HG03025 (cell line): ENCODE measurements around the gene ACIN1.

Experiments
- ATAC-seq: cut with Tn5 transposase; IDR thresholded peaks from one replicate; pipeline ENCODE4 v1.9.1; 2021; ENCODE audit warnings: mild to moderate bottlenecking, moderate library complexity; ENCODE audit not compliant: unreplicated experiment, low FRiP score

ACIN1 gene

DNA sequence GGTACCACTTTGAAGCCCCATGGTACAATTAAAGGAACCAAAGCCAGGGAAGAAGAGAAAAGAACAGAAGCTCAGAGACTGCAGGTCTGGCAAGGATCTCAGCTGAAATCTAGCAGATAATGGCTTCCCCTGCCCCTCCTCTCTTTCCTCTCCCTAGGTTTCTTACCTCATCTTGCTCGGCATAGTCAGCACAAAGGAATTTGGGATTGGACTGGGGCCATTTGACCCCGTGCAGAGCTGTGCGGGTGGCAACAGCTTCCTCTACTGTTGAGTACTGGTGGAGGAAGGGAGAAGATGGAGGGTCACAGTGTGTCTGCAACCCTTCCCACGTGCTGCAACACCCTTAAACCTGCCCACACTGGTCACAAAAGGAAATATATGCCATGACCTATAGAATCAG is 32.9 kb downstream of the ACIN1 start:
- no peak for ATAC-seq

DNA sequence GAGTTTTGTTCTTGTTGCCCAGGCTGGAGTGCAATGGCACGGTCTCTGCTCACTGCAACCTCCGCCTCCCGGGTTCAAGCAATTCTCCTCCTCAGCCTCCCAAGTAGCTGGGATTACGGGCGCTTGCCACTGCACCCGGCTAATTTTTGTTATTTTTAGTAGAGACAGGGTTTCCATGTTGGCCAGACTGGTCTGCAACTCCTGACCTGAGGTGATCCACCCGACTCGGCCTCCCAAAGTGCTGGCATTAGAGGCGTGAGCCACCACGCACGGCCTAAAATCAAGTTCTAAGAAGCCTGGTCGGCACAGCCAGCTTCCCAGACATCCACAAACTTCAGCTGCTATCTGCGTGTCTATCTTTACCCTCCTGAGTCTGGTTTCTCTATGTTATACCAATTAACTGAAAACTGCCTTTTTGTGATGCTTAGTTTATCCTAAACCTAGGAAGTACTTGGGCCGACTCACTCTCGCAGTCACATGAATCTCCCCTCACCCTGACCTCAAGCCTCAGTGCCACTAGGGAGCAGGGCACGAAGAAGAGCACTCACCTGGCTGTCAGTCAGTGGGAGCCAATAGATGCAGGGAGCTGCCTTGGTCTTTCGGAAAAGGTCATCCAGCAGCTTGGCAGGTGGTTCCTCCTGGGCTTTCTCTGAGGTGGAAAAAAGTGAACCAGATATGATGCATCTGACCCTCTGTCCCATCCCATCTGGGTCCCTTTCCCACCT is 34.2 kb downstream of the ACIN1 start:
- ATAC-seq: no peak

DNA sequence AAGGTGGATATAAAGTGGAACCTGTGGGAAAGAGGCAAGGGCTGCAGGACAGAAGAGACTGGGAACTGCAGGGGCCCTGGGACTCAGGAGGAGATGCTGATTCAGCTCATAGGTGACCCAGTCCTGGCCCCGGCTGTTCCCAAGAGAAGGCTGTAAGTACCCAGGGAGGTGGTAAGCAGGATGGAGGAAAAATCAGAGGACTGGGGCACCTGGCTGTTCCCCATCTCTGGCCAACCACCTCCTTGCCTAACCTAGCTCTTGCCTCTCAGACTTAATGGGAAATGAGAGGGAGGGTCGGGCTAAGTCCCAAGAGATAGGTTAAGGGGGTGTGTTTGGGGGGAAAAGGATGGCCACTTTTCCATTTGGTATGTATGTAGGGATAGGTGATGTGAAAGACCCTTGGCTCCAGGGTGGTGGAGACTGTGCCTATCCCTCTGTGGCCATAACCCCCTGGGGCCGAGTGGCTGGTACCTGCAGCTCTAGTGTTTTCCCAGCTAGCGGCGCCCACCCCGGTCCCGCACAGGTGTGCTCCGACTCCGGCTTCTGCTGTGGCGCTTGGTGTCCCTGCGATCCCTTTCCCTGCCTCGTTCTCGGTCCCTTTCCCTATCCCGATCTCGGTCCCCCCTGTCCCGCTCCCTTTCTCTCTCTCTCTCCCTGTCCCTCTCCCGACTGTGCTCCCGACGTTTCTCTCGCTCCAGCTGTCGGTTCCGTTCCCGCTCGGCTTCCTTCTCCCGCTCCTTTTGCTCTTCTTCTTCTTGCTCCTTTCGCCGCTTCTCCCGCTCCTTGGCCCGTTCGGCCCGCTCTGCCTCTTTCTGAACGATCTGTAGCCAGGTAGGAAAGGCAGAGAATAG is 36.1 kb downstream of the ACIN1 start:
- no peak for ATAC-seq

DNA sequence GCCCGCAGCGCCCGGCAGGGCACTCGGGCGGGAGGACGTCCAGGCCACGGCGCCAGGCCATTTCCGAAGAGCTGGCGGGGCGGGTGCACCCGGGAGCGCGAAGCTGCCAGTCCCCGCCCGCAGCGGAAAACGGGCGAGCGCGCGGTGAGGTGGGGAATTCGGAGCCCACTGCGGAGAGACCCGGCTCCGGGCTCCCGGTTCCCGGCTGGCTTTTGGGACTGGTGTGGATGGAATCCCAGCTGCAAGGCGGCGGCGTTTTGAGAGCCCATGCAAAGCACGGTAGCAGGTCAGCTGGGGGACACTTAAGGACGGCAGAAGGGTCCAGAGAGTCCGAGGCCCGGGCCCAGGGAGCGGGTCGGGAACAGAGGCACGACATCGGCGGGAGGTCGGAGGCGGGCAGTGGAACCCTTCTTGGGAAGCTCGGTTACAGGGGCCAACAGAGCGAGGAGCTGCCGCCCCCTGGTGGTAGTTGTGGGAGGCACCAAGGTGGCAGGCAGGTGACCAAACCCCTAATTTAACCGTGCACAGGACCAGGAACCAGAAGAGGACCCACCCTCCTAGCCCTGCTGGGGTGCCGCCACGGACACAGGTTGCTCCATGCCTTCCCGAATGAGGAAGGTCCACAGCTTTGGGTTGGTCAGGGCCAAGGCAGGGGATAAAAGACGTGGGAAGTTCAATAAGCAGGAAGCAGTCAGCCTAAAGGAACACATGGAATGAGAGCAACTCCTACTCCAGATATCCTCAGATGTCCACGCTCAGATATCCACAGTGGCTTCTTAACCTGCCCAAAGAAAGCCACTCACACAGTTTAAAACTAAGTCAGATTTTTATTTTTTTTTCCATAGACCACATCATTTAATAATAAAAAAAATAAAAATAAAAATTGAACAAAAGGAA is 36.9 kb downstream of the ACIN1 start:
- peak; percentile 60 for ATAC-seq

DNA sequence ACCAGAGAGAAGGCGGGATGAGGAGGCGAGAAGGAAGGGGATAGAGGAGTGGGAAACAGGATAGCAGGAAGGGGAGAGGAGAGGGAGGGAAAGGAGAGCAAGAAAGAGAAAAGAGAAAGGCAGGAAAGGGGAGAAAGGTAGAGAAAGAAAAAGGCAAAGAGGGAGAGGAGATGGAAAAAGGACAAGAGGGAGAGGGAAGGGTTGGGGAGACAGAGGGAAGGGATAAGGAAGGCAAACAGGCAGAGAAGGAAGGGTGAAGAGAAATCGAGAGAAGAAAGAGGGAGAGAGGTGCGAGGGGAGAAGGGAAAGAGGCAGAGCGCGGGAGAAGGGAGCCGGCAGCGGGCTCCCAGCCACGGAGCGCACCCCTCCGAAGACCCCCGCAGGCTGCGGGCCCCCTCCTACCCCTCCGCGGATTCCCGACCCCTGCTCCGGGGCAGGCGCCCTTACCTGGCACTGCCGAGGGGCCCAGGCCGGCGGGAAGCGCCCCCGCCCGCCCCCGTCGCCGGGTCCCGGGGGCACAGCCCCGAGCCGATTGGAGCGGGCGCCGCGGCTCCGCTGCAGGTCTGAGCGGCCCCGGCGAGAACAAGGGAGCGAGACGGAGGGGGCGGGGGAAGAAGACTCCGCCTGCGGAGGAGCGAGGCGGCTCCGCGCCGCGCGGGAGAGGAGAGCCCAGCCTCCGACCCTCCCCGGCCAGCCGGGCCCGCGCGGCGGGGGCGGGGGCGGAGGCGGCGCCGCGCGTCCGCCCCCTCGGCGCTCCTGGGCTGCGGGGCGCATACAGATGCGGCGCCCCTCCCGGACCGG is 37.8 kb downstream of the ACIN1 start, which contains the start of gene CDH24:
CDH24 (minus strand) TSS at position 565 of the 801 bp plus-strand sequence. CDS start 1,787 bp downstream, outside the sequence.
- no peak for ATAC-seq

DNA sequence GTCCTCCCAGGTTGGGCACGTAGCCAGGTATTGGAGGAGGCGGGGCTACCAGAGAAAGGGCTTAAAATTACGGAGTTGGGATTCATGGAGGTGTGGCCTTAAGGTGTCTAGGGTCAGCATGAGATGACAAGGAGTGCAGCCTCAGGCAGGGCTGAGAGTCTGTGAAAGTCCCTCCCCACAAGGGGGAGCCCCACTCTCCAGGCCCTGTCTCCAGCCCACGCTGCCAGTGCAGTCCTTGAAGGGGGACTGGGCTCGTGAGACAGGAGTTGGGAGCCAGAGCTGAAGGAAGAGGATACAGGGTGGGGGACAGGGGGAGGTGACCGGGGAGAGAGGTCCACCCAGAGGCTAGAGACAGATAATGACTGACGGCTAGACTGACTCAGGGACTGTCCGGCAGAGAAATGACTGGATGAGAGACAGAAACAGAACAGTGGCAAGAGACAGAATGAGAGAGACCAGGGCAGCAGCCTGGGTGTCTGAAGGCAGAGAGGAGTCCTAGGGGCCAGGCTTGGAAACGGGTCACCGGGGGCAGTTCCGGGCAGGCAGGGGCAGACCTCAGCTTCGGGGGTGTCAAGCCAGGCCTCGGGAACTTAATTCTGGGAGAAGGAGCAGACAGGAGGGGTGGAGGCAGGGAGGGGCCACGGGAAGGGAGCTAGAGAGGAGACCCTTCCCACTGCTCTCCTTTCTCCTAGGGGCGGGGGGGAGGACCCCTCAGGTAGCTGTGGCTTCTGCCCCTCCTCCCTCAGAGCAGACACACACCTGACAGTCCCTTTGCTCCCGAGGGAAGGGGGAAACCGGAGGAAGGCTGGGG is 38.6 kb downstream of the ACIN1 start:
- ATAC-seq: no peak

DNA sequence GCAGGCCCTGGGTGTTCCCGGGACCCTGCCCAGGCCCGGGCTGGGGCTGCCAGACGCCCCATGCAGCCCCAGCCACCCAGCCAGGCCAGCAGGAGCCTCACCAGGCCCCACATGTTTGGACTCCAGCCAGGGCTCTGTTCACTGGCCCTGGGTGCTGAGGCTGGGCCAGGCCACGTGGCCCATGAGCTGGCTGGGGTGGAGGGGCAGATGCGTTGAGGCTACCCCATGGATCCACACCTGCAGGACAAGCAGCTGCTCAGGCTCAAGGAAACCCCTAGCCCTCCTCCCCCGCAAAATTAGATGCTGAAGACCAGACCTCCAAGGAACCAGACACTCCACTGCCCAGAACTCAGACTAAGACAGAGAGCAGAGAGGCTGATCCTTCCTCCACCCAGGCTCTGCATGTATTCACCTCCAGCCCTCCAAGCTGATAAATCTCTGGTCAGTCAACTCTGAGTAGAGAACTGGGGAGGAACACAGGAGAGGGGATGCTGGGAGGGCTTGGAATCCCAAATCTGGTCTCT is 39.3 kb downstream of the ACIN1 start:
- ATAC-seq: no peak

DNA sequence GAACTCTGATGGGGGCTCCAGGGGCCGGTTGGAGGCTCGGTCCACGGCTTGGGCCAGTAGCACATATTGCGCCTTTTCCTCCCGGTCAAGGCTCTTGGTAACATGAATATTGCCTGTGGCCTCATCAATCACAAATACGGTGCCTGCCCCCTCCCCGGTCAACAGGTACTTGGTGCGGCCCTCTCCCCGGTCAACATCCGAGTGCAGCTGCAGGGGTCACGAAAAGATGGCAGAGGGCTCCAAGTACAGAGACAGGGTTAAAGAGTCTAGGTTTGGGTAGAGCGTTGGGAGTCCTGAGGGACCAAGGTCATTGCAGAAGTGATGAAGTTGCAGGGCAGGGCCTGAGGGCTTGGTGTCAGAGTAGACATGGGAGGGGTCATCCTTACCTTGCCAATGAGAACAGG is 39.8 kb downstream of the ACIN1 start:
- ATAC-seq: no peak

DNA sequence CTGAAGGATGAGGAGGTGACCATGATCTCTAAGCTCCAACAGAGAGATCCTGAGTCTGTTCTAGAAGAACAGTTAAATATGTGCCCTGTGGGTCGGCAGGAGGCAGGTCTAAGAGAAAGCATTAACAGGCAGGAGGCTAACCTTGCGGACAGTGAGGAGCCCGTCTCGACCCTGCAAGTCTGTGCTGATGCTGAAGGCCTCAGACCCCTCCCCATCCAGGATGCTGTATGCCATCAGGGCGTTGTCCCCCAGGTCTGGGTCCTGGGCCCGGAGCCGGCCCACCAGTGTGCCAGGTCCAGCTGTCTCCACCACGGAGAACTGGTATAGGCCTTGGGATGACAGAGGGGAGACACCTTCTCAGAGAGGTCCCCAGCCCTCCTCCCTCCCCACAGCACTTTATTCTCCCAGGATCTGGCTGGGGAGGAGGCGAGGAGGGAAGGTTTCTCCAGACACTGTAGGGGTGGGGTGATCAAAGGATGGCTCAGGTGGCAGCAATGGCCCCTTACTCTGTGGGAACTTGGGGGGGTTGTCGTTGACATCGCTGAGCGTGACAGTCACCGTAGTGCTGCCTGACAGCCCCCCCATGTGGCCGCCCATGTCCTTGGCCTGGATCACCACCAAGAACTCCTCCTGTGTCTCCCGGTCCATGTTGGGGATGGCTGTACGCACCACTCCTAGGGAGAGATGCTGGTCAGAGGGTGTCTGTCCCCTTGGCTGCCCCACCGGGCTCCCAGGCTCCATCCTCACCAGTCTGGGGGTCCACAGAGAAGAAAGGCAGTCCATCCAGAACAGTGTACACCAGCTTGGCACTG is 40.7 kb downstream of the ACIN1 start:
- ATAC-seq: no peak

DNA sequence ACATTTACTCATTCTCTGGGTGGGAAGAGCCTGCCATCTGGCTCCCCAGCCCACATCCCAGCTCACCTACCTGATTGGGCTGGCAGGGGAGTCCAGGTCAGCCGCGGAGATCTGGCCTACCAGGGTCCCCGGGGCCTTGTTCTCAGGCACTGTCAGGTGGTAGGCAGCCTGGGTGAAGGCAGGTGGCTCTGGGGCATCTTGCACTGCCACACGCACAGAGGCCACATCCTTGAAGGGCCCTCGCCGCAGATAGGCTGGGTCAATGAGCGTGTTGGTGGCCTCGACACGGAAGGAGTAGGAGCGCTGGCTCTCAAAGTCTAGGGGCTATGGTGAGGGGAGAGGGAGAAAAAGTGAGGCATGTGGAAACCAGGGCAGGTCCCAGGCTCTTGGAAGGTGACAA is 41.5 kb downstream of the ACIN1 start:
- no peak for ATAC-seq

DNA sequence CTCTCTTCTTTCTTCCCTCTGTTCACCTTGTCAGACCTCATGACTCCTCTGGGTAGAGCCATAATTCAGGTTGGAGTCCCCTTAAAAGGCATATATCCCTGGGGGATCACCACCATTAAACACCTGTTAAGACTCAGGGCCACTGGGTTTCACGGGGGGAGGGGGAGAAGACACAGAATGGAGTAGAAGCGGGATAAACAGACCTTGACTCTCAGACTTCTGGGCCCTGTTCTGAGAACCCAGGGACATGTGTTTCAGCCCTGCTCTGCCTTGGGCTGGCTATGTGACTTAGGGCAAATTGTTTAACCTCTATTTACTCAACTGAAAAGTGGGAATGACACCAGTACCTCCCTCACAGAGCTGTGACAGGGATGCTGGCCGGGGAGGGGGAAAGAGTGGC is 42.3 kb downstream of the ACIN1 start:
- ATAC-seq: no peak

DNA sequence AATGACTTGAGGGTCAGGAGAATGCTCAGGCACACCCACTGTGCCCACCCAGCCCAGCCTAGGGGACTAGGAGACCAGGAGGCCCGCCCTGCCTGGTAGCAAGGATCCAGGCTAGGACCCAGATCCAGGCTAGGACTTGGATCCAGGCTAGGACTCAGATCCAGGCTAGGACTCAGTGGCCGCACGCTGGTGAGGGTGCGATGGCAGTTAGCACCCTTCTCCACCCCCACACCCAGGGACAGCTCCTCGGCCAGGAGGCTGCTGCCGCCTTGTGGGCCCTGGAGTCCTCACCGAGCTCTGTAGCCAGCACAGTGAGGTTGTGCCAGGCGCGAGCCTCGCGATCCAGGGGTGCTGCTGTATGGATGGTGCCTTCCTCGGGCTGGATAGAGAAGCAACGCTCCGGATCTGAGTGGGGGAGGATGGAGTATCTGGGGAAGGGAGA is 42.7 kb downstream of the ACIN1 start:
- no peak for ATAC-seq

DNA sequence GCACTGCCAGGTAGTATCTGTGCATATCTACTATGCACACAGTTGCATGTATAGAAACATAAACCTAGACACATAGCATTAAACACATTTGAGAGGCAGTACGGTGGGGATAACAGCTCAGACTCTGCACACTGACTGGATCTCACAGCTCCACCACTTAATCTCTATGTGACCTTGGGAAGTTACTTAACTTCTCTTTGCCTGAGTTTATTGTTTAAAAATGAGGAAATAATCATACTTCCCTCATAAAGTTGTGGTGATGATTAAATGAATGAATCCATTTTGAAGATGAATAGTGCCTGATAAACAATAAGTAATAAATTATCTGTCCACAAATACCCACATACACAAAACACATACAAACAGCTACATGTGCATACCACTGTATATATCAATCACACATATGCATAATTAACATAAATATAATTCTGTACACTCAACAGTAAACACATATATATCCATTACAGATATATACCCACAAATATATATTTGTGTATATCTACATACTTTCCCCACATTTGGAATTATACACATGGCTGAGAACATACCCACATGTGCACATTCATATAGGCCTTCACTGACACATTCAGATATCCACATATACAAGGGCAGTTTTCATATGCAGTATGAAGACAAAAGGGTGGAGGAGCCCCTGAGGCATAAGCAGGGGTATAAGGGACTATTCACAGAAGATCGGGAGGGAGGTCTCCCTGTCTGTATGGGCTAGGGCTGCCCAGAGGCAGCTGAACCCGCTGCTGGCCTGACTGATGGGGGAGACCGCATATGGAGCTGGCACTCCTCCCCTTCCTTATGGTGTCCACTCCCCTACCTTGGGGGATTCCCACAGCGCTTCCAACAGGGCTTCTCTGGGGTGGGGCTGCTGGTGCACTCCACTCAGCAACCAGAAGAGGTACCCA is 43.5 kb downstream of the ACIN1 start:
- no peak for ATAC-seq

DNA sequence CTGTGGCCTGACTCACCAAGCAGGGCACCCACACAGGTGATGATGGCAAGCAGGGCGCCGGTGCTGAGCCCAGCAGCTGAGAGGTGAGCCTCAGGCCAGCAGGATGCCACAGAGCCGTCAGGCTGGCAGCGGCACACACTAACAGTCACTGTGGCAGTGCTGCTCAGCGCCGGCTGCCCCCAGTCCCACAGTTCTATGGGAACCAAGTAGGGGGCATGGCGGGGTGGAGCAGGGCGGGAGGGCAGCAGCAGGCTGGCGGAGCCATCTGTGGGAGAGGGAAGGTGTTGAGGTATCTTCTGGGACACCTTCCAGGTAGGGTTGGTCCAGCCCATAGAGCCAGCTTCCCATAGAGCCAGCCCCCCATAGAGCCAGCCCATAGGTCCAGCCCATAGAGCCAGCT is 45.9 kb downstream of the ACIN1 start:
- no peak for ATAC-seq

DNA sequence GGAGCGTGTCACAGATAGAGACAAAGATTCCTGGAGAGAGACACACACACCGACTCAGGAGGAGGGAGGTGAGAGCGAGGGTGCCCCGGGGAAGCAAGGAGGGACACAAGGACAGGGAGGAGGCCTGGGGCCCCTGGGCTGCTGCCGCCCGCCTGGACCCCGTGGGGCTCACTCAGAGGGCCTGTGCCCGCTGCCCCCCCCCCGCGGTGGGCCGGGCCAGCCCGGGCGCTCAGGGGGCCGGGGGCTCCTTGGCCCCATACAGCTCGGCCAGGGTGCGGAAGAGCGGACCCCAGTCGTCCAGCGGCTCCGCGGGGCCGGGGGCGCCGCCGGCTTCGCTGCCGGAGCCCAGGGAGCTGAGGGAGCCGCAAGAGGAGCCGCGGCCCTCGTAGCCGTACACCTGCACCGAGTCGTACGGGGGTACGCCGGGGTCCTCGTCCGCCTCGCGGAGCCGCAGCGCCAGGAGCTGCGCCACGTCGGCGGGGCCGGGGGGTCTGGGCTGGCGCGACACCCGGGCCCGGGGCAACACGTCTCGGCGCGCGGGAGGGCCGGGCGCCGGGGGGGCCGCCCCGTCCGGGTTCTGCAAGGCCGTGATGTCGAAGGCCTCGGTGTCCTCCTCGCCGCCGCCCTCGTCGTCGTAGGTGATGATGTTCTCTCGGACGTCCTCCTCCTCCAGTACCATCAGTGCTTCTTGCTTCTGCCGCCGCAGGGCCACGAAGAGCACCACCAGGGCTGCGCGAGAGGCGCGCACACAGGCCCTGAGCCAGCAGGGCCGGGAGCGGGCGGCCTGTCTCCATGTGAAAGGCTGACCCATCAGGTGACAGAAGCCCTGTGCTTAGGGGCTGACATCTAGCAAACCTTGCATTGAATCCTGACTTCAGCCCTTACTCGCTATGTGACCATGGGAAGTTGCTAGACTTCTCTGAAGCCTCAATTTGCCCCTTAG is 46.9 kb downstream of the ACIN1 start:
- no peak for ATAC-seq

DNA sequence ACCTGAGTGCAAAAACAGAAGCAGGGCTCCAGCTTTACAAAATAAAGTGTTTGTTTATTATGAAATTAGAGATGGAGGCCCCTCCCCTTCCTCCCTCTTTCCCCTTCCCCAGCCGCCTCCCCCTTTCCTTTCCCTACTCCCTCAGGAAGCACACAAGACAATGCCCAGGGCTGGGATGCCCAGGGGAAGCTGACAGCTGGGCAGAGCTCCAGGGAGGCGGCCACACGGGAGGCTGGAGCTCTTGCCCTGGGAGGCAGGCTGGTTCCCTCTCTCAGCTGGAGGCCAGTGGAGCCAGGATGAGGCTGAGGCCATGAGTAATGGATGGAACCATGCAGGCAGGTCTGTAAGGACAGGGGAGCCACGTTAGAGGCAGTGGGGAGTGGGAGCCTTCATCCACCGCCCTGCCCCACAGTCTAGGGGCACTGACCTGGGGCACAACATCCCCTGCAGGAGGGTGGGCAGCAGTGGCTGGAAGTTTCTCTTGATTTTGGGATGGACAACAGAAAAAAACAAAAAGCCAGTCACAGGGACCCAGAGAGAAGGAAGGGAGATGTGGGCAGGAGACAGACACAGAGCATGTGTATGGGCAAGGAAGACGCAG is 47.8 kb downstream of the ACIN1 start:
- ATAC-seq: no peak
